Fibroblast of villous mesenchyme (primary cell): ENCODE data around the gene KCNJ4. TPM values are rescaled to one million over a fixed set of nuclear protein-coding genes. Genes with fewer than 3 reads are reported as not detected.

Experiments used
- DNase-seq: peaks from one replicate; pipeline ENCODE4 v3.0.0-alpha.2; 2010; ENCODE audit warnings: low read depth
- H3K4me3 ChIP-seq: 2 replicates; pipeline ENCODE4 v1.5.1; 2011; ENCODE audit warnings: low read depth, mild to moderate bottlenecking, low read length
- CTCF ChIP-seq: IDR thresholded peaks from 2 replicates; pipeline ENCODE4 v1.5.1; 2012; ENCODE audit warnings: low read depth, mild to moderate bottlenecking, low read length; ENCODE audit not compliant: insufficient read depth
- total RNA-seq: library from RNA; depleted of rRNA; stranded (reverse); fragments of >200 nt; gene quantifications from 2 replicates; pipeline ENCODE4 v1.2.3, GENCODE V29; 2012

KCNJ4 gene
- total RNA-seq, 1 donor, result not detected

- H3K4me3 ChIP-seq, result no peak overlapping the region
- no peak for TF ChIP-seq CTCF
- DNase-seq, result no peak
Observed at GRCh38 chr22:38485783-38486182, 30.8 kb upstream of the KCNJ4 start.

- no peak overlapping the region for H3K4me3 ChIP-seq
- no peak for DNase-seq
- TF ChIP-seq CTCF, result no peak
Observed at GRCh38 chr22:38484244-38484643, 29.2 kb upstream of the KCNJ4 start.

GRCh38 chr22:38482662-38483308 lies 27.8 kb upstream of the KCNJ4 start:
- no peak for TF ChIP-seq CTCF
- DNase-seq, result no peak
- no peak overlapping the region for H3K4me3 ChIP-seq

GRCh38 chr22:38481871-38482332 lies 26.9 kb upstream of the KCNJ4 start:
- no peak overlapping the region for H3K4me3 ChIP-seq
- TF ChIP-seq CTCF, result no peak
- no peak for DNase-seq

GRCh38 chr22:38481162-38481870 lies 26.3 kb upstream of the KCNJ4 start:
- TF ChIP-seq CTCF, result no peak
- H3K4me3 ChIP-seq, result no peak overlapping the region
- DNase-seq, result peak; percentile 74

GRCh38 chr22:38479096-38479837 lies 24.3 kb upstream of the KCNJ4 start:
- no peak for TF ChIP-seq CTCF
- no peak for DNase-seq
- H3K4me3 ChIP-seq, result no peak overlapping the region
